ENCODE data around the gene YEATS2. TPM values are rescaled to one million over a fixed set of nuclear protein-coding genes. Genes with fewer than 3 reads are reported as not detected.

The YEATS2 gene
- polyA plus RNA-seq, 3 donors: 4.2 to 33.0 (median 5.0) TPM

- Histone ChIP-seq H3K27ac (ENCODE audit: low read depth in 1 of 2, low read length in 2 of 2) (no peak overlapping the region), H3K9ac (ENCODE audit: insufficient read depth, low read length, poor library complexity, severe bottlenecking) (no peak overlapping the region), H3K9me3 (replicated peaks in 1 of 2; ENCODE audit: control insufficient read depth in 1 of 2, insufficient read depth in 1 of 2, low read length in 2 of 2) (no peaks in the 10 kb centered on the region), H3K36me3 (replicated peaks in 1 of 2; ENCODE audit: control insufficient read depth in 1 of 2, insufficient read depth in 2 of 2, low read length in 2 of 2) (peaks cover 88 to 92% of the 10 kb centered on the region in 2 donors), H2AFZ (ENCODE audit: insufficient read depth, low read depth, low read length, poor library complexity, severe bottlenecking) (no peak overlapping the region), H3K27me3 (ENCODE audit: control insufficient read depth in 2 of 2, insufficient read depth in 2 of 2, low read length in 2 of 2) (no peaks in the 10 kb centered on the region), H3K79me2 (ENCODE audit: insufficient read depth, low read length) (no peaks in the 10 kb centered on the region), H4K20me1 (ENCODE audit: insufficient read depth, low read length) (no peaks in the 10 kb centered on the region), H3K4me1 (ENCODE audit: control insufficient read depth in 1 of 2, insufficient read depth in 2 of 2, low read length in 2 of 2) (no peaks in the 10 kb centered on the region), H3K4me3 (replicated peaks in 1 of 3; ENCODE audit: low read depth in 2 of 3, low read length in 3 of 3) (no peak overlapping the region), H3K4me2 (replicated peaks; ENCODE audit: extremely low read depth, low read length, poor library complexity, severe bottlenecking) (no peak overlapping the region)
- Mint-ChIP-seq H3K27me3 (ENCODE audit: low read depth in 3 of 3) (no peaks in the 10 kb centered on the region), H3K4me1 (no peaks in the 10 kb centered on the region), H3K4me3 (no peak overlapping the region), H3K36me3 (peaks cover 82 to 94% of the 10 kb centered on the region in 2 donors), H3K27ac (no peak overlapping the region), H3K9me3 (no peaks in the 10 kb centered on the region)
- DNase-seq: no peak
- TF ChIP-seq CTCF (IDR thresholded peaks at IDR 0.05): no peak
- intact Hi-C loops (cut with micrococcal nuclease): no loop called here
- WGBS (ENCODE audit: insufficient coverage): 83% methylated on average over 1 of the region's 5 CpGs
Observed at GRCh38 chr3:183801601-183802000, 104.0 kb downstream of the YEATS2 start.

- 98% methylated on average over 5 of the region's 6 CpGs for WGBS (ENCODE audit: insufficient coverage)
- Mint-ChIP-seq H3K4me1 (no peaks in the 10 kb centered on the region), H3K4me3 (no peak overlapping the region), H3K36me3 (peaks cover 88 to 98% of the 10 kb centered on the region in 2 donors), H3K27ac (no peak overlapping the region), H3K9me3 (no peaks in the 10 kb centered on the region), H3K27me3 (ENCODE audit: low read depth in 3 of 3) (no peaks in the 10 kb centered on the region)
- no peak overlapping the region for H3K4me2 ChIP-seq (replicated peaks; ENCODE audit: extremely low read depth, low read length, poor library complexity, severe bottlenecking)
- H3K27ac ChIP-seq (ENCODE audit: low read depth in 1 of 2, low read length in 2 of 2): no peak overlapping the region
- H4K20me1 ChIP-seq (ENCODE audit: insufficient read depth, low read length): no peaks in the 10 kb centered on the region
- TF ChIP-seq CTCF (IDR thresholded peaks at IDR 0.05): no peak
- H3K9ac ChIP-seq (ENCODE audit: insufficient read depth, low read length, poor library complexity, severe bottlenecking): no peak overlapping the region
- no peaks in the 10 kb centered on the region for H3K27me3 ChIP-seq (ENCODE audit: control insufficient read depth in 2 of 2, insufficient read depth in 2 of 2, low read length in 2 of 2)
- DNase-seq: no peak
- intact Hi-C loops (cut with micrococcal nuclease): no loop called here
- H3K4me3 ChIP-seq (replicated peaks in 1 of 3; ENCODE audit: low read depth in 2 of 3, low read length in 3 of 3): no peak overlapping the region
- H3K79me2 ChIP-seq (ENCODE audit: insufficient read depth, low read length): no peaks in the 10 kb centered on the region
- no peaks in the 10 kb centered on the region for H3K9me3 ChIP-seq (replicated peaks in 1 of 2; ENCODE audit: control insufficient read depth in 1 of 2, insufficient read depth in 1 of 2, low read length in 2 of 2)
- H2AFZ ChIP-seq (ENCODE audit: insufficient read depth, low read depth, low read length, poor library complexity, severe bottlenecking): no peak overlapping the region
- peaks cover 97 to 100% of the 10 kb centered on the region in 2 donors for H3K36me3 ChIP-seq (replicated peaks in 1 of 2; ENCODE audit: control insufficient read depth in 1 of 2, insufficient read depth in 2 of 2, low read length in 2 of 2)
- no peaks in the 10 kb centered on the region for H3K4me1 ChIP-seq (ENCODE audit: control insufficient read depth in 1 of 2, insufficient read depth in 2 of 2, low read length in 2 of 2)
Observed at GRCh38 chr3:183802989-183803388, 105.4 kb downstream of the YEATS2 start.
